ENCODE measurements around the gene RB1.

DNA sequence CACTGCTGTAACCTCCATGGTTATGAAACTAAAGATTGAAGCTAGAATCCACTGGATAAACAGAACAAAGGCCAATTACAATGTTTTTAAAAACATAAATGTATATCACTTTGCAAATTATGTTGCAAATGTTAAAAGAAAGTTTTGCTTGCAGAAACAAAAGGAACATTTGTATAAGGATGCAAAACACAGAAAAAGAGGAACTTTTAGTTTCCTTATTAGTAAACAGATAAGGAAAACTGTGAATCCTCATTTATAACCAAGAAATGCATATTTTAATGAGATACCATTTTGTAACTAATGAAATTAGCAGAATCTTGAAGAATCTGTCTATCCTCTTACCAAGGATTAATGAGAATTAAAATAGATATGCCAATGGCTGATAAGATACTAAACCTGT is 77.0 kb downstream of the RB1 start:
- TF ChIP-seq, protein P1, sequence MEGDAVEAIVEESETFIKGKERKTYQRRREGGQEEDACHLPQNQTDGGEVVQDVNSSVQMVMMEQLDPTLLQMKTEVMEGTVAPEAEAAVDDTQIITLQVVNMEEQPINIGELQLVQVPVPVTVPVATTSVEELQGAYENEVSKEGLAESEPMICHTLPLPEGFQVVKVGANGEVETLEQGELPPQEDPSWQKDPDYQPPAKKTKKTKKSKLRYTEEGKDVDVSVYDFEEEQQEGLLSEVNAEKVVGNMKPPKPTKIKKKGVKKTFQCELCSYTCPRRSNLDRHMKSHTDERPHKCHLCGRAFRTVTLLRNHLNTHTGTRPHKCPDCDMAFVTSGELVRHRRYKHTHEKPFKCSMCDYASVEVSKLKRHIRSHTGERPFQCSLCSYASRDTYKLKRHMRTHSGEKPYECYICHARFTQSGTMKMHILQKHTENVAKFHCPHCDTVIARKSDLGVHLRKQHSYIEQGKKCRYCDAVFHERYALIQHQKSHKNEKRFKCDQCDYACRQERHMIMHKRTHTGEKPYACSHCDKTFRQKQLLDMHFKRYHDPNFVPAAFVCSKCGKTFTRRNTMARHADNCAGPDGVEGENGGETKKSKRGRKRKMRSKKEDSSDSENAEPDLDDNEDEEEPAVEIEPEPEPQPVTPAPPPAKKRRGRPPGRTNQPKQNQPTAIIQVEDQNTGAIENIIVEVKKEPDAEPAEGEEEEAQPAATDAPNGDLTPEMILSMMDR (conservative IDR thresholded peaks at IDR 0.05; ENCODE audit: low read depth in 2 of 2): no peak
- no peak for TF ChIP-seq CREB1 (CRISPR knock-in tag; IDR thresholded peaks at IDR 0.05; ENCODE audit: low read depth)
- TF ChIP-seq EZH2 (IDR thresholded peaks at IDR 0.05; ENCODE audit: low read depth, unreplicated experiment): no peak
- TF ChIP-seq, protein P2, sequence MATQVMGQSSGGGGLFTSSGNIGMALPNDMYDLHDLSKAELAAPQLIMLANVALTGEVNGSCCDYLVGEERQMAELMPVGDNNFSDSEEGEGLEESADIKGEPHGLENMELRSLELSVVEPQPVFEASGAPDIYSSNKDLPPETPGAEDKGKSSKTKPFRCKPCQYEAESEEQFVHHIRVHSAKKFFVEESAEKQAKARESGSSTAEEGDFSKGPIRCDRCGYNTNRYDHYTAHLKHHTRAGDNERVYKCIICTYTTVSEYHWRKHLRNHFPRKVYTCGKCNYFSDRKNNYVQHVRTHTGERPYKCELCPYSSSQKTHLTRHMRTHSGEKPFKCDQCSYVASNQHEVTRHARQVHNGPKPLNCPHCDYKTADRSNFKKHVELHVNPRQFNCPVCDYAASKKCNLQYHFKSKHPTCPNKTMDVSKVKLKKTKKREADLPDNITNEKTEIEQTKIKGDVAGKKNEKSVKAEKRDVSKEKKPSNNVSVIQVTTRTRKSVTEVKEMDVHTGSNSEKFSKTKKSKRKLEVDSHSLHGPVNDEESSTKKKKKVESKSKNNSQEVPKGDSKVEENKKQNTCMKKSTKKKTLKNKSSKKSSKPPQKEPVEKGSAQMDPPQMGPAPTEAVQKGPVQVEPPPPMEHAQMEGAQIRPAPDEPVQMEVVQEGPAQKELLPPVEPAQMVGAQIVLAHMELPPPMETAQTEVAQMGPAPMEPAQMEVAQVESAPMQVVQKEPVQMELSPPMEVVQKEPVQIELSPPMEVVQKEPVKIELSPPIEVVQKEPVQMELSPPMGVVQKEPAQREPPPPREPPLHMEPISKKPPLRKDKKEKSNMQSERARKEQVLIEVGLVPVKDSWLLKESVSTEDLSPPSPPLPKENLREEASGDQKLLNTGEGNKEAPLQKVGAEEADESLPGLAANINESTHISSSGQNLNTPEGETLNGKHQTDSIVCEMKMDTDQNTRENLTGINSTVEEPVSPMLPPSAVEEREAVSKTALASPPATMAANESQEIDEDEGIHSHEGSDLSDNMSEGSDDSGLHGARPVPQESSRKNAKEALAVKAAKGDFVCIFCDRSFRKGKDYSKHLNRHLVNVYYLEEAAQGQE (IDR thresholded peaks at IDR 0.05; ENCODE audit: unreplicated experiment): no peak

Measured in GM23338 (cell line).